ENCODE measurements around the gene DNM2. TPM values are rescaled to one million over a fixed set of nuclear protein-coding genes. Genes with fewer than 3 reads are reported as not detected.
"Not testable (repeated sequence)": the region's sequence is repeated elsewhere in the genome, so short reads cannot be mapped to it uniquely, and the experiment has no call there.

The DNM2 gene
- total RNA-seq, 4 donors from 2014 or later = 79.1 to 115 (median 96.8) TPM

DNA sequence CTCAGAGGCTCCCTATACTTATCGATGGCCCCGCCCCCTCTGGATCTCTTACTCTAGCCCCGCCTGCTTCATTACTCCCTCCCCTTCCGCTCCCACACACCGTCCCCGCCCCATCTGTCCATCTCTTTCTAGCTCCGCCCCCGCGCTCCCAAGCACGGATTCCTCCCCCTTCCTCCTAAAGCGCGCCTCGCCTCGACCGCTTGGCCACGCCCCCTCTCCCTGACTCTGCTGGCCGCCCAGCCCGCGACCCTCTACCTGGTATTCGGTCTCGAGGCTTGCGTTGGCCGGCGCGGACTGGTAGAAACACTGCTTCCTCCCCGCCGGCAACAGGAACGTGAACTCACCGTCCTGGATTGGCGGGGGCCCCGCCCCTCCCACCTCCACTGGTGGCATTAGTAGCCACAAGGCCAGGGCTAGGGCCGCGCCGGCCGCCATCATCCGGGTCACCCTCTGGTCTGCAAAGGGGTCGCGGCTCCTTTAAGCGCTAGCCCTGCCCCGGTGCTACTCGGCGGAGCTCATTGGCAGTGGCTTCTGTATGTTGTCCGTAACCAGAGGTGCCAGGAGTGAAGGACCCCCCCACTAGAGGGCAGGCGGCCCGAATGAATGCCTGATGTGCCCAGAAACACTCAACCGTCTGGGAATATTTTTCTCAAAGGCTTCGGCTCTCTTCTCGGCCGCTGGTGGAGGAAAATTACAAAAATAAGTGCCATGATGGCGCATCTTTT is 118.0 kb downstream of the DNM2 start, which contains the start of gene TMED1:
TSS of gene TMED1 (minus strand) at position 459 of the 725 bp plus-strand sequence. CDS start at position 438, 21 bp downstream.
- H3K27me3 ChIP-seq = no peaks in the 10 kb centered on the region
- WGBS, 2 donors (ENCODE audit: low coverage in 1 of 2) = 0% methylated on average over 2 to 15 of the region's 50 CpGs
- H3K27ac ChIP-seq = peak within 1 kb of the TSS; percentile 86 to 98 (median 98)
- ATAC-seq = peak; percentile 94
- H3K4me3 ChIP-seq = peak within 1 kb of the TSS; percentile 44 to 84
- peaks cover 0 to 33% of the 10 kb centered on the region in 2 donors for H3K36me3 ChIP-seq
- H3K4me1 ChIP-seq = peaks cover 0 to 18% (median 0%) of the 10 kb centered on the region in 3 donors
- TF ChIP-seq POLR2AphosphoS5 (IDR thresholded peaks at IDR 0.05) (peak; percentile 29), EP300 (IDR thresholded peaks at IDR 0.05) (no peak), POLR2A (IDR thresholded peaks at IDR 0.05) (peak; percentile 30 to 33)
- TF ChIP-seq, protein P1, sequence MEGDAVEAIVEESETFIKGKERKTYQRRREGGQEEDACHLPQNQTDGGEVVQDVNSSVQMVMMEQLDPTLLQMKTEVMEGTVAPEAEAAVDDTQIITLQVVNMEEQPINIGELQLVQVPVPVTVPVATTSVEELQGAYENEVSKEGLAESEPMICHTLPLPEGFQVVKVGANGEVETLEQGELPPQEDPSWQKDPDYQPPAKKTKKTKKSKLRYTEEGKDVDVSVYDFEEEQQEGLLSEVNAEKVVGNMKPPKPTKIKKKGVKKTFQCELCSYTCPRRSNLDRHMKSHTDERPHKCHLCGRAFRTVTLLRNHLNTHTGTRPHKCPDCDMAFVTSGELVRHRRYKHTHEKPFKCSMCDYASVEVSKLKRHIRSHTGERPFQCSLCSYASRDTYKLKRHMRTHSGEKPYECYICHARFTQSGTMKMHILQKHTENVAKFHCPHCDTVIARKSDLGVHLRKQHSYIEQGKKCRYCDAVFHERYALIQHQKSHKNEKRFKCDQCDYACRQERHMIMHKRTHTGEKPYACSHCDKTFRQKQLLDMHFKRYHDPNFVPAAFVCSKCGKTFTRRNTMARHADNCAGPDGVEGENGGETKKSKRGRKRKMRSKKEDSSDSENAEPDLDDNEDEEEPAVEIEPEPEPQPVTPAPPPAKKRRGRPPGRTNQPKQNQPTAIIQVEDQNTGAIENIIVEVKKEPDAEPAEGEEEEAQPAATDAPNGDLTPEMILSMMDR (IDR thresholded peaks at IDR 0.05) = peak in 3 of 4 experiments; percentile 42 to 82 (median 75)
- peaks cover 0 to 8% (median 0%) of the 10 kb centered on the region in 3 donors for H3K9me3 ChIP-seq

DNA sequence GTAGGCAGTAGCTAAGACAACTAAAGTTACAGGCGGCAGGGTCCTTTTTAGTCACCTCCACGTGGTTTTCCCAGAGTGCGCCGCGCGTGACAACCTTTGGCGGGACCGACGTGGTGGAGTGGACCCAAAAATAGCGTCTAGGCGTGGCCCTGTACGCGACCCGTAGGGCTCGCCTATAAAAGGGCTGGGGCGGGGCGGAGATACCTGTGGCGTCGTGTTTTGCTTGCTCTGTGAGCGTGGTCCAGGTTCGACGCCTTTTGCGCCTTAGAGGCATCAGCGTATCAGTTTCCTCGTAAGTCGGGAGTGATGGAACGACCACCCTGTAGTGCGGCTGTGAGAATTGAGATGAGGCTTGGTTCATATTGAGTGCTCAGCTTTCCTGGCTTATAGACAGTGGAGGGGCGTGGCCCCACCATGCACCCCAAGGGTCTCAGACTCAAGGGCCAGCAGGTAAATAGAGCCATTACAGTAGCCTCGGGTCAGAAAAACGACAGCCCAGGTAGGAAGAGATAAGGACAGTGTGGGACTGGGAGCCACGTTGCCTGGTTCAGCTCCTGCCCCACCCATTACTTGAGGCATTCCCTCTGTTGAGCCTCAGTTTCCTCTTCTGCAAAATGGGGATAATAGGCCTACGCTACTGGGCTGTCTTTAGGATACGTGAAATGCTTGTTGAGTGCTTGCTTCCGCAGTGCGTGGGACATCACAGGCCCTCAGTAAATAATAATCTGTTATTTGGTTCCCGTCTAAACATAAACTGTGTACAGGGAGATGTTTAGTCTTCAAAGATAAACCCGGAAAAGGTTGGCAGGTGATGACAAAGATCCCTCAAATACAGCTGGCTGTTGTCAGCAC is 118.8 kb downstream of the DNM2 start:
- Histone ChIP-seq H3K27me3 (no peaks in the 10 kb centered on the region), H3K9me3 (peaks cover 0 to 8% (median 0%) of the 10 kb centered on the region in 3 donors), H3K27ac (peak overlapping the region; percentile 81 to 98 (median 98)), H3K4me3 (peak overlapping the region; percentile 44 to 84), H3K4me1 (peaks cover 0 to 18% (median 0%) of the 10 kb centered on the region in 3 donors), H3K36me3 (peaks cover 0 to 25% of the 10 kb centered on the region in 2 donors)
- ATAC-seq = peak; percentile 39
- 36 to 43% methylated on average over 2 to 11 of the region's 38 CpGs for WGBS, 2 donors (ENCODE audit: low coverage in 1 of 2)
- TF ChIP-seq POLR2AphosphoS5 (IDR thresholded peaks at IDR 0.05) (no peak), EP300 (IDR thresholded peaks at IDR 0.05) (no peak), POLR2A (IDR thresholded peaks at IDR 0.05) (no peak)
- TF ChIP-seq, protein P1 (IDR thresholded peaks at IDR 0.05) = no peak

DNA sequence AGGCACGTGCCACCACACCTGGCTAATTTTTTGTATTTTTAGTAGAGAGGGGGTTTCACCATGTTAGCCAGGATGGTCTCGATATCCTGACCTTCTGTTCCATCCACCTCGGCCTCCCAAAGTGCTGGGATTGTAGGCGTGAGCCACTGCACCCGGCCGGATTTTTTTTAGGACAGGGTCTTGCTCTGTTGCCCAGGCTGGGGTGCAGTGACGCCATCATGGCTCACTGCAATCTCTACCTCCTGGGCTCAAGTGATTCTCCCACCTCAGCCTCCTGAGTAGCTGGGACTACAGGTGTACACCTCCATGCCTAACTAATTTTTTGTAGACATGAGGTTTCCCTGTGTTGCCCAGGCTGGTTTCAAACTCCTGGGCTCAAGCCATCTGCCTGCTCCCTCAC is 119.8 kb downstream of the DNM2 start:
- not testable (repeated sequence) for H3K27me3 ChIP-seq, ATAC-seq, H3K27ac ChIP-seq, H3K4me3 ChIP-seq, H3K9me3 ChIP-seq
- Histone ChIP-seq H3K36me3 (peaks cover 0 to 16% of the 10 kb centered on the region in 2 donors), H3K4me1 (peaks cover 0 to 18% (median 0%) of the 10 kb centered on the region in 3 donors)
- WGBS, 2 donors (ENCODE audit: low coverage in 1 of 2) = 94 to 96% methylated on average over 4 to 6 of the region's 7 CpGs

DNA sequence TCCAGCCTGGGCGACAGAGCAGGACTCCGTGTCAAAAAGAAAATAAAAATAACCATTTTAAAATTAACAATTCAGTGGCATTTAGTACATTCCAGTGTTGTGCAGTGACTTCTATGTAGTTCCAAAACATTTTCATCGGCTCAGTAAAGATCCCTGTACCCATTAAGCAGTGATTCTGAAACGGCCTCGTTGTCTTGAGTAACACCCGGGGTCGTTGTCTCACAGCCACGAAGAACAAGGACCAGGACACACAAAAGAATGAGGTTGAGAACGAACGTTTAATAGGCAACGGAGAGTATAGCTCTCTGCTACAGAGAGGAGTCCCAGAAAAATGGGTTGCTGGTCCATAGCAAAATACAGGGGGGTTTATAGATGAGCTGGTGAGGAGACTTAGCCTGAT is 120.5 kb downstream of the DNM2 start:
- H3K4me3 ChIP-seq = no peak overlapping the region
- no peak overlapping the region for H3K27ac ChIP-seq
- no peak for ATAC-seq
- TF ChIP-seq EP300 (IDR thresholded peaks at IDR 0.05) = no peak
- TF ChIP-seq, protein P1 (IDR thresholded peaks at IDR 0.05) = no peak
- no peak for TF ChIP-seq POLR2A (IDR thresholded peaks at IDR 0.05)
- no peak for TF ChIP-seq POLR2AphosphoS5 (IDR thresholded peaks at IDR 0.05)
- WGBS, 2 donors (ENCODE audit: low coverage in 1 of 2) = 73 to 82% methylated on average over 7 to 11 of the region's 11 CpGs
- no peaks in the 10 kb centered on the region for H3K27me3 ChIP-seq
- H3K36me3 ChIP-seq = peaks cover 0 to 9% of the 10 kb centered on the region in 2 donors
- H3K4me1 ChIP-seq = peaks cover 0 to 18% (median 0%) of the 10 kb centered on the region in 3 donors
- H3K9me3 ChIP-seq = peaks cover 0 to 8% (median 0%) of the 10 kb centered on the region in 3 donors
